Suprapubic skin (tissue), 4 donors: ENCODE data around the gene LDLRAD2. TPM values are rescaled to one million over a fixed set of nuclear protein-coding genes. Genes with fewer than 3 reads are reported as not detected.
"Not testable (repeated sequence)": the region's sequence is repeated elsewhere in the genome, so short reads cannot be mapped to it uniquely, and the experiment has no call there.

ENCODE experiments used
- DNase-seq, 2 donors: peaks; one replicate each; pipeline ENCODE4 v3.0.0-alpha.2; 2019; ENCODE audit warnings: low spot score in 2 of 2
- H3K27ac ChIP-seq: fragments of 200-600 bp; sonication (generic); one replicate; pipeline ENCODE4 v1.5.1; 2019
- H3K27me3 ChIP-seq: fragments of 200-600 bp; sonication (generic); one replicate; pipeline ENCODE4 v1.5.1; 2019
- H3K36me3 ChIP-seq: fragments of 200-600 bp; sonication (generic); one replicate; pipeline ENCODE4 v1.5.1; 2019
- H3K4me1 ChIP-seq: fragments of 200-600 bp; sonication (generic); one replicate; pipeline ENCODE4 v1.5.1; 2019
- H3K4me3 ChIP-seq: fragments of 200-600 bp; sonication (generic); one replicate; pipeline ENCODE4 v1.5.1; 2019; ENCODE audit warnings: mild to moderate bottlenecking
- H3K9me3 ChIP-seq: fragments of 200-600 bp; sonication (generic); one replicate; pipeline ENCODE4 v1.5.1; 2019
- EP300 ChIP-seq: sonication (generic); formaldehyde crosslinking; IDR thresholded peaks from one replicate; pipeline ENCODE4 v1.6.1; 2017; ENCODE audit warnings: antibody characterized with exemption
- POLR2A ChIP-seq, 2 donors: fragments of 450-650 bp; IDR thresholded peaks; one replicate each; pipeline ENCODE4 v1.6.1; 2017; ENCODE audit warnings: antibody characterized with exemption in 2 of 2, mild to moderate bottlenecking in 2 of 2, moderate library complexity in 2 of 2
- POLR2AphosphoS5 ChIP-seq, 3 donors: sonication (generic); formaldehyde crosslinking; IDR thresholded peaks; one replicate each; pipeline ENCODE4 v1.6.1; 2017; ENCODE audit warnings: antibody characterized with exemption in 3 of 3
- WGBS: methylation state at CpG from one replicate; pipeline ENCODE4 v1.1.5; 2018; 5-methylcytosine and 5-hydroxymethylcytosine counted together
- total RNA-seq, 4 donors: library from RNA; depleted of rRNA; stranded (reverse); fragments of >200 nt; gene quantifications; one replicate each; pipeline ENCODE4 v1.1.0, GENCODE V29; 2016
- TF ChIP-seq, protein P1 (sequence below), 2 donors: fragments of 200-600 bp in 1 of 2; fragments of 450-650 bp in 1 of 2; sonication (generic) in 1 of 2; IDR thresholded peaks; one replicate each; pipeline ENCODE4 v1.5.1; 2016 to 2019; ENCODE audit warnings: antibody characterized with exemption in 2 of 2, mild to moderate bottlenecking in 1 of 2, moderate library complexity in 1 of 2

The LDLRAD2 gene
- total RNA-seq, 4 donors from 2014 or later: 0.13 to 0.29 TPM; not detected in 2

DNA sequence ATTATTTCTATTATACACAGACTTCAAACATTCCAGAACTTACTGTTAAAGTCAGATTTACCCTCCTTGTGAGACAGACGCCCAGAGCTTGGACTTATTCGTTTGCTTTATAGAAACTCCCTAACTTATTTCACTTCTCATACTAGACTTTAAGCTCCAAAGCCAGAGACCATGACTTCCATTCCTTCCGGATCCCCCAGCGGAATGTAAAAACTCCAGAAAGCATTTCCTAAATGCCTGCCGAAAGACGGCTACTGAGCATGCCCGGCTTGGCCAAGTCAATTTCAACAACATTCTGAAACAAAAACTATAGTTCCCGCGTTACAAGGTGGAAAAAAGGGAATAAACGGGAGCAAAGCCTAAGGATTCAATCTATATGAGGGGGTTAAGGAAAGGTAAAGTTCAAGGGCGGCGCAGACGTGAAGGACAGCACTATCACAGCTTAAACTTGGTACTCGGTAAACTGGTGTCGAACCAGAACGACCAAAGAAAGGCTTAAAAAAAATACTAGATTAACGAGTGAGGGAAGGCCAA, 30.2 kb upstream of the LDLRAD2 start:
- Histone ChIP-seq H3K36me3 (no peaks in the 10 kb centered on the region), H3K4me3 (peak overlapping the region; percentile 93), H3K27me3 (no peaks in the 10 kb centered on the region), H3K9me3 (no peaks in the 10 kb centered on the region), H3K4me1 (peaks cover 32% of the 10 kb centered on the region), H3K27ac (peak overlapping the region; percentile 100)
- DNase-seq: no peak
- 0% methylated on average over 17 of the region's 17 CpGs for WGBS
- TF ChIP-seq POLR2A (IDR thresholded peaks at IDR 0.05) (no peak), EP300 (no peak), POLR2AphosphoS5 (IDR thresholded peaks at IDR 0.05) (no peak)
- TF ChIP-seq, protein P1, sequence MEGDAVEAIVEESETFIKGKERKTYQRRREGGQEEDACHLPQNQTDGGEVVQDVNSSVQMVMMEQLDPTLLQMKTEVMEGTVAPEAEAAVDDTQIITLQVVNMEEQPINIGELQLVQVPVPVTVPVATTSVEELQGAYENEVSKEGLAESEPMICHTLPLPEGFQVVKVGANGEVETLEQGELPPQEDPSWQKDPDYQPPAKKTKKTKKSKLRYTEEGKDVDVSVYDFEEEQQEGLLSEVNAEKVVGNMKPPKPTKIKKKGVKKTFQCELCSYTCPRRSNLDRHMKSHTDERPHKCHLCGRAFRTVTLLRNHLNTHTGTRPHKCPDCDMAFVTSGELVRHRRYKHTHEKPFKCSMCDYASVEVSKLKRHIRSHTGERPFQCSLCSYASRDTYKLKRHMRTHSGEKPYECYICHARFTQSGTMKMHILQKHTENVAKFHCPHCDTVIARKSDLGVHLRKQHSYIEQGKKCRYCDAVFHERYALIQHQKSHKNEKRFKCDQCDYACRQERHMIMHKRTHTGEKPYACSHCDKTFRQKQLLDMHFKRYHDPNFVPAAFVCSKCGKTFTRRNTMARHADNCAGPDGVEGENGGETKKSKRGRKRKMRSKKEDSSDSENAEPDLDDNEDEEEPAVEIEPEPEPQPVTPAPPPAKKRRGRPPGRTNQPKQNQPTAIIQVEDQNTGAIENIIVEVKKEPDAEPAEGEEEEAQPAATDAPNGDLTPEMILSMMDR (IDR thresholded peaks at IDR 0.05): no peak

DNA sequence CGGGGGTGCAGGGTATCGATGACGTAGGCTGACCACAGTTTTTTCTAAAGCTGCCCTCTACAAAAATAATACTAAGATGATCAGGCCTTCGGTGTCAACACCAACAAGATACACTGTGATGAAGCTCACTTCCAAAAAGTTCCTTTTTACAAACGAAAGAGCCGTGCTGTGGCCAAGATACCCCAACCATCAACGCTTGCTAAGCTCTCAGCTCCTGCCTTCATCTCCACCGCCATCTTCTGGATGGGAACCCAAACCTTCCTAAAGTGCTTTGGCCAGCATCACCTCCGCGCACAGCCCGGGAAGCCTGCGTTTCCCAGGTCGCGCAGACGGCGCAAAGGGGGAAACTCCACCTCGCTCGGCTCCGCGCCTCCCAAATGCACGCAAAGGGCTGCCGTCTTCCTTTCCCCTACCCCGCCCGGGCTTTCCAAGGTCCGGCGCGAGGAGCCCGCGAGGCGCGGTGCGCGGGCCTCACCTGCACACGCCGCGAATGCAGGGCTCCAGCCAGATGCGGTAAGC, 29.7 kb upstream of the LDLRAD2 start:
- DNase-seq: peak in 1 of 2 donors; percentile 80
- Histone ChIP-seq H3K27ac (peak overlapping the region; percentile 100), H3K27me3 (no peaks in the 10 kb centered on the region), H3K4me1 (peaks cover 32% of the 10 kb centered on the region), H3K9me3 (no peaks in the 10 kb centered on the region), H3K4me3 (peak overlapping the region; percentile 93), H3K36me3 (no peaks in the 10 kb centered on the region)
- WGBS: 0% methylated on average over 11 of the region's 37 CpGs
- TF ChIP-seq, protein P1 (IDR thresholded peaks at IDR 0.05): no peak
- TF ChIP-seq POLR2A (IDR thresholded peaks at IDR 0.05): no peak
- TF ChIP-seq POLR2AphosphoS5 (IDR thresholded peaks at IDR 0.05): no peak
- TF ChIP-seq EP300: no peak

DNA sequence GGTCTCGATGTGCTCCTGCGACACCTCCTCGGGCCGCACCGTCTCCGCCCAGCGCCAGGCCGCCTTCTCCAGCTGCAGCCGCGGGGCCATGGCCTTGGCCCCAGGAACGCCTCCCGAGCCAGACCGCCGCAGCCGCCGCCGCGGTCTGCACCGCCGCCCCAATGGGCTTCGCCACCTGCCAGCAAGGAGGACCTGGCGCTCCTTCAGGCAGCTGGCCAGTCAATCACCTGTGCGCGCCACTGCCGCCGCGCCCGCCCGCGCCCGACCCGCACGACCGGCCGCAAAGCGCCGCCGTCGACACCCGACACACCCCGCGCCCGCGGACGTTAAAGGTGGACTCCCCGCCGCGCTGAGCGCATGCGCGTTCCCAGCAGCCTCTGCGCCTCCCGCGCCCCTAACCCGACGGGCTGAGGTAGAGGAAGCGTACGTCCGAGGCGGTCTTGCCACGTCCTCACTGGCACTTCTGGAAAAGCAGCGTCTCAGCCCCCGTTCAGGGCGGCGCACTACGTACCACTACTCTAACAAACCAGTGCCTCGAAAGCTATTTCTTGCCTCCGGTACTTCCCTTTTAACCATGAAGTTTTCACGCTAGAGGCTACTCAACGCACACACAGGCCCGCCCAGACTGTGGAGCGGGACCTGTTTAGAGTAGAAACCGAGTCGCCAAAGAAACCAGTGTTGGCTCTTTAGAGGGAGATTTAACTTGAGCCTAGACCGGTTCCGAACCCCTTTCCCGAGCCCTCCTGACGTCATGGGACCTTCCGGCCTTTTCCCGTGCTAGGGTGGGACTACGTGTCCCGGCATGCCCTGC, 29.0 kb upstream of the LDLRAD2 start, which contains the start of gene USP48:
TSS of gene USP48 (minus strand) at position 282 of the 811 bp plus-strand sequence. CDS start at position 90, 192 bp downstream.
- WGBS: 0% methylated on average over 36 of the region's 82 CpGs

DNA sequence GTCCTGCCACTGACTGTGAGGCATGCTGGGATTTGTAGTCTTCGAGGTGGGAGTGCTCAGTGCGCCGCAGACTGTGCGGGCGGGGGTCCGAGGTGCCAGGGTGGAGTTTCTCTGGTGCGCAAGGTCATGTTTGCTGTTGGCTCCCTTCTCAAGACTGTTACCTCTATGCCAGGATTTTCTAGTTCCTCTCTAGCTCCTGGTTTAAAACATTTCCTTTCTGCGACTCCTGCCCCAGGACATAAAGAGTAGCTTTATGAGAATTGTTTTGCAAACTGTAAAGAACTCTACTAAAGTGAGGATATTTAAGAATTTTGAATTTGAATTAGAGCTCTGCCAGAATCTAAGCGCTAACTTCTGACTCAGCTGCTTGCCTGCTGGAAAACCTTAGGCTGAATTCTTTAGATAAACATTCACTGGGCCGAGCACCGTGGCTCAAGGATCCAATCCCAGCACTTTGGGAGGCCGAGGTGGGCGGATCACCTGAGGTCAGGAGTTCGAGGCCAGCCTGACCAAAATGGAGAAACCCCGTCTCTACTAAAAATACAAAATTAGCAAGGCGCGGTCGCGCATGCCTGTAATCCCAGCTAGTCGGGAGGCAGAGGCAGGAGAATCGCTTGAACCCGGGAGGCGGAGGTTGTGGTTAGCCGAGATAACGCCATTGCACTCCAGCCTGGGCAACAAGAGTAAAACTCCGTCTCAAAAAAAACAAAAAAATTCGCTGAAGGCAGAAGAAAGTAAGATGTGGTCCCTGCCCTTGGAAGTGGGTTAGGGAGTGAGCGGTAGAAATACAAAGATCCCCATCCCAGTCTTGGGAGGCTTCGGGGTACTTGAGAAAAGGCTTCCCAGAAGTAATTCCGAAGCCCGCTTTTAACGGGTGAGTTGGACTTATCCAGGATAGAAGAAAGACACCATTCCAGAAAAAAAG, 28.1 kb upstream of the LDLRAD2 start:
- WGBS: 46% methylated on average over 32 of the region's 32 CpGs
- Histone ChIP-seq H3K27ac (peak overlapping the region; percentile 100), H3K36me3 (no peaks in the 10 kb centered on the region), H3K27me3 (no peaks in the 10 kb centered on the region), H3K9me3 (no peaks in the 10 kb centered on the region), H3K4me3 (peak overlapping the region; percentile 93), H3K4me1 (peaks cover 32% of the 10 kb centered on the region)
- no peak for TF ChIP-seq EP300
- no peak for TF ChIP-seq POLR2AphosphoS5 (IDR thresholded peaks at IDR 0.05)
- TF ChIP-seq, protein P1 (IDR thresholded peaks at IDR 0.05): no peak
- no peak for DNase-seq

More for the DNA sequence above, 29.0 kb upstream of the LDLRAD2 start, which contains the start of gene USP48:
- DNase-seq: peak; percentile 97
- TF ChIP-seq POLR2A (IDR thresholded peaks at IDR 0.05): peak; percentile 96 to 99
- TF ChIP-seq POLR2AphosphoS5 (IDR thresholded peaks at IDR 0.05): peak; percentile 91 to 98 (median 96)
- TF ChIP-seq EP300: no peak
- Histone ChIP-seq H3K27me3 (no peaks in the 10 kb centered on the region), H3K4me1 (peaks cover 32% of the 10 kb centered on the region), H3K27ac (peak within 1 kb of the TSS; percentile 100), H3K36me3 (no peaks in the 10 kb centered on the region), H3K9me3 (no peaks in the 10 kb centered on the region), H3K4me3 (peak within 1 kb of the TSS; percentile 93)

DNA sequence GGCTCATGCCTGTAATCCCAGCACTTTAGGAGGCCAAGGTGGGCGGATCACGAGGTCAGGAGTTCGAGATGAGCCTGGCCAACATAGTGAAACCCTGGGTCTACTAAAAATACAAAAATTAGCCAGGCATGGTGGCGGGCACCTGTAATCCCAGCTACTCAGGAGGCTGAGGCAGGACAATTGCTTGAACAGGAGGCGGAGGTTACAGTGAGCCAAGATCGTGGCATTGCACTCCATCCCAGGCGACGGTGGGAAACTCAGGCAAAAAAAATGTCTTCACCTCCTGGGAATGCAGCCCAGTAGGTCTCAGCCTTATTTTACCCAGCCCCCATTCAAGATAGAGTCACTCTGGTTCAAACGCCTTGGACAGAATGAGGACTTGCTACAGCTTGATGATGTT, 26.3 kb upstream of the LDLRAD2 start:
- H3K9me3 ChIP-seq, H3K4me3 ChIP-seq, H3K27me3 ChIP-seq, H3K36me3 ChIP-seq, DNase-seq, H3K27ac ChIP-seq: not testable (repeated sequence)
- H3K4me1 ChIP-seq: peaks cover 21% of the 10 kb centered on the region
- 92% methylated on average over 9 of the region's 9 CpGs for WGBS
